Measurements from ENCODE around the gene SLC26A11.
"Not testable (repeated sequence)": the region's sequence is repeated elsewhere in the genome, so short reads cannot be mapped to it uniquely, and the experiment has no call there.

Gene SLC26A11

GRCh38 chr17:80219763-80220053 lies 519 bp upstream of the SLC26A11 start:
- no peak for DNase-seq

DNA sequence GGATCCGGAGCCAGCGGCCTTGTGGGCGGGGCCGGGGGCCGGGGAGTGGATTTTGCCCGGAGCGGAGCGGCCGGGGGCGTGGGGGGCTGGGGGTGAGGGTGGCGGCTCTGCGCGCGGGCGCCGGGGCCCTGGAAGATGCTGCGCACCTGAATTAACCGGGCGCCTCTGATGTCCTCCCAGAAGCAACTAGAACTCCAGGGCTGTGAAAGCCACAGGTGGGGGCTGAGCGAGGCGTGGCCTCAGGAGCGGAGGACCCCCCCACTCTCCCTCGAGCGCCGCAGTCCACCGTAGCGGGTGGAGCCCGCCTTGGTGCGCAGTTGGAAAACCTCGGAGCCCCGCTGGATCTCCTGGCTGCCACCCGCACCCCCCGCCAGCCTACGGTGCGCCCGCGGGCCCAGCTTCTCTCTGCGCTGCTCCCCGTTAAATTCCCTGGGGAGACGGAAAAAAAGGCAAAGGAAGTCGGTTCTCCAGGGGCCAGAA lies 549 bp downstream of the SLC26A11 start:
- DNase-seq, result no peak

DNA sequence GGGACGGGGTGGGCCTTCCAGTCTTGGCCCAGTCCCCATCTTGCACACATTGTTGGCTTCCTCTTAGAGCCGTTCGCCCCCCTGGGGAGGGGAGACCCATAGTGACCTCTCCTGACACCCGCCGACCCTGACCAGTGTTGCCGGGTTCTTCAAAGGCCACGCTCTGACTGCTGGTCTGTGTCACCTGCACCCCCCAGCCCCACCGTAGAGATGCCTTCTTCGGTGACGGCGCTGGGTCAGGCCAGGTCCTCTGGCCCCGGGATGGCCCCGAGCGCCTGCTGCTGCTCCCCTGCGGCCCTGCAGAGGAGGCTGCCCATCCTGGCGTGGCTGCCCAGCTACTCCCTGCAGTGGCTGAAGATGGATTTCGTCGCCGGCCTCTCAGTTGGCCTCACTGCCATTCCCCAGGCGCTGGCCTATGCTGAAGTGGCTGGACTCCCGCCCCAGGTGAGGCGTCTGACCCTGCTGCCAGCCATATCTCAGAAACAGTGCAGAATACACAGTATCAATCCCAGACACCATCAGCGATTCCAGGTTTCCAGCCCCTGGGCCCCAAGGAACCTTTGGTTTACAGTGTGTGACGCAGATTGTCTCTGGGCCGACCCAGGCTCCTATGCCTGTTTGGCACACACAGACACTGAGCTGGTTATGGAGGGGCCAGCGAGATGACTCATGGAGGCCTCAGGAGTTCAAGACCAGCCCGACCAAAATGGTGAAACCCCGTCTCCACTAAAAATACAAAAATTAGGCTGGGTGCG lies 1.3 kb downstream of the SLC26A11 start:
- DNase-seq, result no peak

GRCh38 chr17:80222376-80223141 lies 2.3 kb downstream of the SLC26A11 start:
- DNase-seq, result no peak

- DNase-seq, result no peak
These were observed 3.1 kb downstream of the SLC26A11 start for GRCh38 chr17:80223142-80223815.

DNA sequence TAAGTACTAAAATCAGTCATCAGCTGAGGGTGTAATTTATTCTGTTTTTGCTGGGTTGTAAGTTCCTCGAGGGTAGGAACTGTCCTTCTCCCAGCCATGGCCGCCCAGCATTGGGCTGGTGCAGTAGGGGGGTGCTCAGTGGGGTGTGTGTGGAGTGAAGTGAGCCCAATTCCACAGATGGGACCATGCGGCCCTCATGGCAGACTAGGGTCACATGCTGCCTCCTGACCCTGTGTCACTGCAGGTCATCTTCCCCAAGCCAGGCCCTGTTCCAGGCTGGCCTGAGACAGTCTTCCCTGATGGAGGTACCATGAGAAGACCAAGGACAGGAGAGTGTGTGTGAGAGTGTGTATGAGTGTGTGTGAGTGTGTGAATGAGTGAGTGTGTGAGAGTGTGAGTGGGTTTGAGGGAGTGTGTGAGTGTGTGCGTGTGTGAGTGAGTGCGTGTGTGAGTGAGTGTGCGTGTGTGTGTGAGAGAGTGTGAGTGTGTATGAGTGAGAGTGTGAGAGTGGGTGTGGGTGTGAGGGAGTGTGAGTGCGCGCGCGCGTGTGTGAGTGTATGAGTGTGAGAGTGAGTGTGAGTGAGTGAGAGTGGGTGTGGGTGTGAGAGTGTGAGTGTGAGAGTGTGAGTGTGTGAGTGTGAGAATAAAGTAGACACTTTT lies 3.7 kb downstream of the SLC26A11 start:
- no peak for DNase-seq

DNA sequence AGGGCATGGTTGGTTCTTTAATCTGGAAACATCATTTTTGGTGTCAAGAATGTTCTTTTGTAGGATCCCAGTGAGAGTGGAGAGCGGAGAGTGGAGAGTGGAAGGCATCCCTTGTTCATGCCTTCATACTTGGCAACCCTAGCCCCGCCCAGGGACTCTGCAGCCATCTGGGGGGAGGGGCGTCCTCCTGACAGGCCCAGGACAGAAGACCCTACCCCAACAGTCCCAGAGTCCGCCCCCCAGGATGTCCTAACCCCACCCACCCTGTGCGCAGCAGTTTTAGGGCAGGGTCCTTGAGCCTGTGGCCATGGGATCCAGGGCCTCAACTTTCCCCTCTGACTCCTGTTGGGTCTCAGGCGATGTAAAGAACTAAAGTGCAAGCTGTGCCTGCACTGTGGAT lies 4.5 kb downstream of the SLC26A11 start:
- DNase-seq, result no peak

GRCh38 chr17:80225230-80225629 lies 5.0 kb downstream of the SLC26A11 start:
- DNase-seq, result no peak

DNA sequence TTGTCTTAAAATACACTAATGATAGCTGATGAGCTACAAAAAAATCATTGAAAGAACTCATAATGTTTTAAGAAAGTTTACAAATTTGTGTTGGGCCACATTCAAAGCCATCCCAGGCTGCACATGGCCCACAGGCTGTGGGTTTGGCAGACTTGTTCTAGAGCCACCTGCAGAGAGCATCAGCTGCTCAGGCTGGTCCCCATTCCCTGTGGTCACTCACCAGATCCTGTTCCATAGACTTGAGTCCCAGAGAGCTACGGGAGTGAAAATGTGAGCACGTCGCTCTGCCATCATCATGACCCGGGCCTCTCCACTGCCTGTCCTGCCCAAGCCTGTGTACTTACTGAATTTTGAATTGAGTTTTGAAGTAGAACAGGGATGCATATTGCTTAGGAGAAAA lies 6.9 kb downstream of the SLC26A11 start:
- no peak for DNase-seq

- DNase-seq, result no peak
These were observed 7.4 kb downstream of the SLC26A11 start for GRCh38 chr17:80227666-80228065.

GRCh38 chr17:80228477-80228876 lies 8.2 kb downstream of the SLC26A11 start:
- DNase-seq, result no peak

- no peak for DNase-seq
These were observed 8.8 kb downstream of the SLC26A11 start for GRCh38 chr17:80229011-80229410.

GRCh38 chr17:80232438-80232837 lies 12.2 kb downstream of the SLC26A11 start:
- no peak for DNase-seq

DNA sequence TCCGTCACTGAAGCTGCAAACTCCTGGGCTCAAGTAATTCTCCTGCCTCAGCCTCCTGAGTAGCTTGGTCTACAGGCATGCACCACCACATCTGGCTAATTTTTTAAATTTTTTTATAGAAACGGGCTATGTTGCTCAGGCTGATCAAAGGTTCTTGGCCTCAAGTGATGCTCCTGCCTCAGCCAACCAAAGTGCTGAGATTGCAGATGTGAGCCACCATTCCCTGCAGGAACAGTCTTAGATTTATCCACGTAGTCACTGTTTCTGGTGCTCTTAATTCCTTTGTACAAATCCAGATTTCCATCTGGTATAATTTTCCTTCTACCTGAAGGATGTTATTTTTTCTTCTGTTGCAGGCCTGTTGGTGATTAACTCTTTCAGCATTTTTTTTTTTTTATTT lies 13.0 kb downstream of the SLC26A11 start:
- DNase-seq, result no peak

GRCh38 chr17:80236911-80237310 lies 16.7 kb downstream of the SLC26A11 start:
- no peak for DNase-seq

- no peak for DNase-seq
These were observed 17.2 kb downstream of the SLC26A11 start for GRCh38 chr17:80237386-80237785.

DNA sequence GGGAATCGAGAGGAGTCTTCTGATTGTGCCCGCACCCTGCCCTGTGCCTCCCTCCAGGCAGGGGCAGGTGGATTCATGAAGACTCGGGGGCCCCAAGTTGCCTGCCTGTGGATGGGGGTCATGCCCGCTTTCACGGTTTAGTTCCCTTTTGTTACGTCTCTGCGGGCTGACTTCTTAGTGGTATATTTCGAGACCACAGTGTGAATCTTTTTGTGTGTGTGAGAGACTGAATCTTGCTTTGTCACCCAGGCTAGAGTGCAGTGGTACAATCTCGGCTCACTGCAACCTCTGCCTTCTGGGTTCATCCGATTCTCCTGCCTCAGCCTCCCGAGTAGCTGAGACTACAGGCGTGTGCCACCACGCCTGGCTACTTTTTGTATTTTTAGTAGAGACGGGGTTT lies 22.3 kb downstream of the SLC26A11 start:
- peak; percentile 66 for DNase-seq

DNA sequence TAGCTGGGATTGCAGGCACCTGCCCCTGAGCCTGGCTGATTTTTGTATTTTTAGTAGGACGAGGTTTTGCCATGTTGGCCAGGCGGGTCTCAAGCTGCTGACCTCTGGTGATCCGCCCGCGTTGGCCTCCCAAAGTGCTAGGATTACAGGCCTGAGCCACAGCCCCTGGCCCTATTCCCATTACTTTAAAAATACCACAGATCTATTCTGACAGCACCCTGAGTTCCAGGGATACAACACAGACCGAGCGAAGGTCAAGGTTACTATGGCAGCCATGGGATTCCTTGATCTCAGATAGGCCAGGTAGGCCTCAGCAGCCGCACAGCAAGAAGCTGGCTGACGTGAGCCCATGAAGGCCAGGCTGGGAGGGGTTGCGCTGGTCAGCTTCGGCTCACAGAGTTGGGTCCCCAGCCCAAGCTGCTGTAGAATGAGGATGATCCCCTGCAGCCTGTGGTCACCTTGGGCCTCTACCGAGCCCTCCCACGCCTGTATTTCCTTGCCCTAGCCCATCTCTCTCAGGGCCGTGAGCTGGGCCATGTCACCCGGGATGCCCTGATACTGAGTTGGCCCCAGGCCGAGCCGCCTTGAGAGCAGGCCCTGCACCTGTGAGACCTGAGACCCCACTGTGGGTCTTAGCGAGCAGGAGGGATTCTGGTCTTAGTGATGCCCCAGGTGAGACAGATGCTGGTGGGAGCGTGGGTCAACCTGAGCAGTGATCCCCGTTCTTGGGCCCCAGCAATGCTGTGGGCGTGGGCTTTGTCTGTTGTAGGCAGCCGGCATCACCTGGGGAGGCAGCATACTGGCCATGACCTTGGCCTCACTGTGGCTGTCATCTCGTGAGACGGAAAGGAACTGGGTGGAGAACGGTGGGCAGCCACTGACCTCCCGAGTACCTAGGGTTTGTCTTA lies 23.6 kb downstream of the SLC26A11 start:
- DNase-seq, result no peak

- DNase-seq, result not testable (repeated sequence)
These were observed 24.2 kb downstream of the SLC26A11 start for GRCh38 chr17:80244448-80244847.

DNA sequence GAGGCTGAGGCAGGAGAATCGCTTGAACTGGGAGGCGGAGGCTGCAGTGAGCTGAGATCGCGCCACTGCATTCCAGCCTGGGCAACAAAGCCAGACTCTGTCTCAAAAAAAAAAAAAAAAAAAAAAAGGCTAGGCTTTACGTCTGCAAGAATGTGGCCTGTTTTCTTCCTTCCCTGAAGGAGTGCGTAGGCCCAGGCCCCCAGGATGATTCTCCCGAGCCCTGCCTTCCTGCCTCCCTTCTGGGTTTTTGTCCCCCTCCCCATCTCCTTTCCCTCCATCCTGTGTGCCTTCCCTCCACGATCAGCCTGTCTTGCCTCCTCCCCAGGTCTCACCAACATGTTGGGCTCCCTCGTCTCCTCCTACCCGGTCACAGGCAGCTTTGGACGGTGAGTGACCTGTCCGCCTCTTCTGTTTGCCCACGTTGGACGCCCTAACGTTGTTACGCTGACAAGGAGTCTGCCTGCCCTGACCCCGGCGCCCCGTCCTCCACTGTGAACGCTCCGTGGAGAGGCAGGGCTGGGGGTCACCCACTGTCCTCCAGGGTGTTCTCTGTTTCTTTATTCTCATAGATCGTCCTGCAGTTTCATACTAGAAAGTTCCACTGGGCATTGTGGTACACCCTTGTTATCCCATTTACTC lies 24.8 kb downstream of the SLC26A11 start:
- no peak for DNase-seq

DNA sequence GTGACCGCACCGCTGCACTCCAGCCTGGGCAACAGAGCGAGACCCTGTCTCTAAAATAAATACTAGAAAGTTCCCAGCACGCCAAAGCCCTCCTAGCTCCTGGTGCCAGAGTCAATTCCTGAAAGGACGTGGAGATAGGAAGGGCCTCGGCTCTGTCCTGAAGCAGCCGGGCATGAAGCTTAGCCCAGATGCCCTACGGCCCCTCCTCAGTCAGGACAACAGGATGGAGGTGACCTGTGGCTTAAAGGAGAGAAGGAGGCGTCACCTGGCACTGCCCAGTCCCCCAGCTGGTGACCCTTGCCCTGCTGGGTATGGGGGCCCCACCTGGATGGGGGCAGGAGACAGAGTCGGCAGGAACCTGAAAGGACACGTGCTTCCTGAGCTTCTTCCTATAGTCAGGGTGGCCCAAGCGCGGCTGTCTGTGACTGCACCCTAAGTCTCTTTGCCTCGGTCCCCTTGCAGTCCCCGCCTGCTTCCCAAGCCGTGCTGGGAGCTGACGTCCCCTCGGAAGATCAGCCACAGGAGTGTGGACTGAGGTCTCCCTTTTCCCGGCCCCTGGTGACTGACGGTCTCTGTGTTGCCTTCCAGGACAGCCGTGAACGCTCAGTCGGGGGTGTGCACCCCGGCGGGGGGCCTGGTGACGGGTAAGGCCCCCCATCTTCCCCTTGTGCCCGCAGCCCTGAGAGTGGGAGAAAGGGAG lies 25.5 kb downstream of the SLC26A11 start:
- DNase-seq, result no peak

All from MV-4-11 (cell line).